Thoracic aorta (tissue), 2 donors: Measurements from ENCODE around the gene TMEM62. TPM values are rescaled to one million over a fixed set of nuclear protein-coding genes. Genes with fewer than 3 reads are reported as not detected.

Source experiments
- ATAC-seq: fragments of 150-250 bp; one replicate; pipeline ENCODE4 v1.8.0; 2017; ENCODE audit warnings: low read depth; ENCODE audit not compliant: insufficient number of reproducible peaks, low FRiP score
- DNase-seq: peaks from one replicate; pipeline ENCODE4 v3.0.0-alpha.2; 2020; ENCODE audit warnings: low spot score
- H3K27ac ChIP-seq, 2 donors: fragments of 200-600 bp; sonication (generic); 1 replicate in 1 of 2; 2 replicates in 1 of 2; pipeline ENCODE4 v1.5.1; 2016; ENCODE audit warnings: mild to moderate bottlenecking in 2 of 2, moderate library complexity in 2 of 2
- H3K27me3 ChIP-seq: fragments of 200-600 bp; sonication (generic); replicated peaks from 2 replicates; pipeline ENCODE4 v1.6.0; 2016; ENCODE audit warnings: mild to moderate bottlenecking; ENCODE audit not compliant: insufficient read depth
- H3K36me3 ChIP-seq: fragments of 200-600 bp; sonication (generic); one replicate; pipeline ENCODE4 v1.5.1; 2016
- H3K4me1 ChIP-seq, 2 donors: fragments of 200-600 bp; sonication (generic); 1 replicate in 1 of 2; 2 replicates in 1 of 2; pipeline versions ENCODE4 v1.5.1 to v1.6.0; 2016; ENCODE audit warnings: low read depth in 2 of 2, mild to moderate bottlenecking in 1 of 2; ENCODE audit not compliant: control insufficient read depth in 1 of 2
- H3K4me3 ChIP-seq: fragments of 200-600 bp; sonication (generic); 2 replicates; pipeline ENCODE4 v1.5.1; 2016; ENCODE audit warnings: mild to moderate bottlenecking
- H3K9me3 ChIP-seq: fragments of 200-600 bp; sonication (generic); 2 replicates; pipeline ENCODE4 v1.5.1; 2016
- total RNA-seq, 2 donors: library from RNA; depleted of rRNA; stranded (reverse); fragments of >200 nt; gene quantifications; one replicate each; pipeline versions ENCODE4 v1.1.0 to v1.2.3, GENCODE V29; 2016
- TF ChIP-seq, protein P1 (sequence below): fragments of 200-600 bp; sonication (generic); IDR thresholded peaks from one replicate; pipeline ENCODE4 v1.5.1; 2019; ENCODE audit warnings: antibody characterized with exemption

The TMEM62 gene
- total RNA-seq, result 10 to 100 TPM; 22.5 to 51.1 TPM

GRCh38 chr15:43133430-43134156 is at the start of gene TMEM62:
Gene TMEM62 (plus strand): TSS chr15:43133586. CDS start chr15:43133803, 217 bp downstream.
- TF ChIP-seq, protein P1, sequence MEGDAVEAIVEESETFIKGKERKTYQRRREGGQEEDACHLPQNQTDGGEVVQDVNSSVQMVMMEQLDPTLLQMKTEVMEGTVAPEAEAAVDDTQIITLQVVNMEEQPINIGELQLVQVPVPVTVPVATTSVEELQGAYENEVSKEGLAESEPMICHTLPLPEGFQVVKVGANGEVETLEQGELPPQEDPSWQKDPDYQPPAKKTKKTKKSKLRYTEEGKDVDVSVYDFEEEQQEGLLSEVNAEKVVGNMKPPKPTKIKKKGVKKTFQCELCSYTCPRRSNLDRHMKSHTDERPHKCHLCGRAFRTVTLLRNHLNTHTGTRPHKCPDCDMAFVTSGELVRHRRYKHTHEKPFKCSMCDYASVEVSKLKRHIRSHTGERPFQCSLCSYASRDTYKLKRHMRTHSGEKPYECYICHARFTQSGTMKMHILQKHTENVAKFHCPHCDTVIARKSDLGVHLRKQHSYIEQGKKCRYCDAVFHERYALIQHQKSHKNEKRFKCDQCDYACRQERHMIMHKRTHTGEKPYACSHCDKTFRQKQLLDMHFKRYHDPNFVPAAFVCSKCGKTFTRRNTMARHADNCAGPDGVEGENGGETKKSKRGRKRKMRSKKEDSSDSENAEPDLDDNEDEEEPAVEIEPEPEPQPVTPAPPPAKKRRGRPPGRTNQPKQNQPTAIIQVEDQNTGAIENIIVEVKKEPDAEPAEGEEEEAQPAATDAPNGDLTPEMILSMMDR, result peak; percentile 12
- peak within 1 kb of the TSS; percentile 81 for H3K4me3 ChIP-seq
- peak; percentile 82 for ATAC-seq

DNA sequence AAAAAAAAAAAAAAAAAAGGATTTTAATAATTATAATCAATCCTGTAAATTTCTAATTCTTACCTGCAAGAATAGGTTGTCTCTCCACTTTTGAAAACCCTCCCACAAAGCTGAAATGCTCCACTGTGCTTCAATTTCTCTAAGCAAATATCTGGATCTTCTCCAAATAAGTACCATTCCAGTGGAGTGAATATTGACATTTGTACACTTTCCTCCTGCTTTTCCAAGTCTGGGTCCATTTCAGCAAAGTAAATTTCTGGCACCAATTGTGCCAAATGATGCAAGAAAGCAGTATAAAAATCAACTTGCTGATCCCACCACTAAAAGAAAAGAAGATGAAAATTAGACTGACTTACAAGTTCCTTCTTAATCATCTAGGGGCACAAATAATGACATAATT is 47.5 kb upstream of the TMEM62 start:
- H3K9me3 ChIP-seq, result no peaks in the 10 kb centered on the region
- no peak for DNase-seq
- H3K27me3 ChIP-seq, result no peaks in the 10 kb centered on the region
- H3K36me3 ChIP-seq, result peaks cover 11% of the 10 kb centered on the region
- ATAC-seq, result no peak
- H3K27ac ChIP-seq, result peak overlapping the region in 1 of 2 donors; percentile 30
- no peak overlapping the region for H3K4me3 ChIP-seq
- H3K4me1 ChIP-seq, result peaks cover 16 to 19% of the 10 kb centered on the region in 2 donors
- TF ChIP-seq, protein P1, result no peak

More at GRCh38 chr15:43133430-43134156, at the start of gene TMEM62:
- H3K4me1 ChIP-seq, result peaks cover 8 to 20% of the 10 kb centered on the region in 2 donors
- peak within 1 kb of the TSS; percentile 73 to 75 for H3K27ac ChIP-seq
- H3K27me3 ChIP-seq, result no peaks in the 10 kb centered on the region
- H3K36me3 ChIP-seq, result peaks cover 9% of the 10 kb centered on the region
- no peaks in the 10 kb centered on the region for H3K9me3 ChIP-seq
- peak; percentile 53 for DNase-seq

DNA sequence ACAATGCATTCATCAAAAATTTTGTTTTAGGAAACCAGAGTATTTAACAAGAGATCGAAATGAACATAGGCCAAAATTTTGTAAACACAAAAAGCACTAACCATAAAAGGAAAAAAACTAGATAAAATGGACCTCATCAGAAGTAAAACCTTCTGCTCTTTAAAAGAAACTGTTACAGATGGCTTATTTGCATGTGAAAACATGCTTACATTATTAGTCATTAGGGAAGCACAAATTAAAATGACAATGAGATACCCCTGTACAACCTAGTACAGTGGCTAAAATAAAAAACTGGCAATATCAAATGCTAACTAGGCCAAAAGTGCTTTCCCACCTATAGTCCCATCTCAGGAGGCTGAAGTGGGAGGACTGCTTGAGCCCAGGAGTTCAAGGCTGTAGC is 46.8 kb upstream of the TMEM62 start:
- no peak overlapping the region for H3K4me3 ChIP-seq
- peak overlapping the region in 1 of 2 donors; percentile 30 for H3K27ac ChIP-seq
- no peak for ATAC-seq
- peaks cover 11% of the 10 kb centered on the region for H3K36me3 ChIP-seq
- no peak for DNase-seq
- TF ChIP-seq, protein P1, result no peak
- H3K4me1 ChIP-seq, result peaks cover 16 to 19% of the 10 kb centered on the region in 2 donors
- no peaks in the 10 kb centered on the region for H3K9me3 ChIP-seq
- H3K27me3 ChIP-seq, result no peaks in the 10 kb centered on the region

GRCh38 chr15:43091859-43092258 is 41.5 kb upstream of the TMEM62 start:
- Histone ChIP-seq H3K4me1 (peaks cover under 1 to 16% of the 10 kb centered on the region in 2 donors), H3K4me3 (no peak overlapping the region), H3K27me3 (no peaks in the 10 kb centered on the region), H3K36me3 (no peaks in the 10 kb centered on the region), H3K9me3 (no peaks in the 10 kb centered on the region), H3K27ac (no peak overlapping the region)
- DNase-seq (no peak), ATAC-seq (no peak)
- TF ChIP-seq, protein P1, result no peak

GRCh38 chr15:43093026-43093425 is 40.4 kb upstream of the TMEM62 start:
- TF ChIP-seq, protein P1, result no peak
- ATAC-seq, result no peak
- Histone ChIP-seq H3K4me1 (peaks cover 0 to 12% of the 10 kb centered on the region in 2 donors), H3K9me3 (no peaks in the 10 kb centered on the region), H3K4me3 (no peak overlapping the region), H3K27me3 (no peaks in the 10 kb centered on the region), H3K36me3 (peaks cover 4% of the 10 kb centered on the region), H3K27ac (peak overlapping the region in 1 of 2 donors; percentile 1)
- no peak for DNase-seq
